HEK293 (cell line): ENCODE measurements around the gene SNX33.

Experiments
- CTCF ChIP-seq: fragments of 450-650 bp; formaldehyde crosslinking; IDR thresholded peaks from 2 replicates; pipeline ENCODE4 v1.5.1; 2016; ENCODE audit warnings: missing biosample characterization, missing genetic modification characterization
- PBX3 ChIP-seq: sonication (generic); formaldehyde crosslinking; IDR thresholded peaks from 2 replicates; pipeline ENCODE4 v1.8.1; 2022; ENCODE audit warnings: mild to moderate bottlenecking, moderate library complexity, missing genetic modification reagents
- SCRT2 ChIP-seq: fragments of 450-650 bp; formaldehyde crosslinking; IDR thresholded peaks from 2 replicates; pipeline ENCODE4 v1.5.1; 2016; ENCODE audit warnings: missing biosample characterization, missing genetic modification characterization
- SETDB1 ChIP-seq: IDR thresholded peaks from one replicate; pipeline ENCODE4 v1.6.1; 2017; ENCODE audit warnings: mild to moderate bottlenecking, low read length, moderate library complexity, mixed read lengths; ENCODE audit not compliant: insufficient read length
- YY1 ChIP-seq: fragments of 450-650 bp; formaldehyde crosslinking; IDR thresholded peaks from 2 replicates; pipeline ENCODE4 v1.5.1; 2018; ENCODE audit warnings: missing biosample characterization, missing genetic modification characterization
- YY2 ChIP-seq: fragments of 450-650 bp; formaldehyde crosslinking; IDR thresholded peaks from 2 replicates; pipeline ENCODE4 v1.5.1; 2016; ENCODE audit warnings: missing biosample characterization, missing genetic modification characterization
- ZBTB11 ChIP-seq: fragments of 450-650 bp; formaldehyde crosslinking; conservative IDR thresholded peaks from 2 replicates; pipeline ENCODE4 v1.5.1; 2016; ENCODE audit warnings: low read depth, missing biosample characterization, missing genetic modification characterization
- ZBTB6 ChIP-seq: fragments of 450-650 bp; formaldehyde crosslinking; IDR thresholded peaks from 2 replicates; pipeline ENCODE4 v1.5.1; 2017; ENCODE audit warnings: missing biosample characterization, missing genetic modification characterization
- ZNF132 ChIP-seq: fragments of 450-650 bp; formaldehyde crosslinking; IDR thresholded peaks from 2 replicates; pipeline ENCODE4 v1.5.1; 2017; ENCODE audit warnings: missing biosample characterization, missing genetic modification characterization, borderline replicate concordance
- ZNF140 ChIP-seq: fragments of 450-650 bp; formaldehyde crosslinking; IDR thresholded peaks from 2 replicates; pipeline ENCODE4 v1.5.1; 2016; ENCODE audit warnings: missing biosample characterization, missing genetic modification characterization
- ZNF157 ChIP-seq: fragments of 450-650 bp; formaldehyde crosslinking; IDR thresholded peaks from 2 replicates; pipeline ENCODE4 v1.5.1; 2016; ENCODE audit warnings: missing biosample characterization, missing genetic modification characterization
- ZNF18 ChIP-seq: fragments of 450-650 bp; formaldehyde crosslinking; IDR thresholded peaks from 2 replicates; pipeline ENCODE4 v1.5.1; 2016; ENCODE audit warnings: missing biosample characterization, missing genetic modification characterization
- ZNF350 ChIP-seq: fragments of 450-650 bp; formaldehyde crosslinking; IDR thresholded peaks from 2 replicates; pipeline ENCODE4 v1.5.0; 2017; ENCODE audit warnings: missing biosample characterization, mild to moderate bottlenecking, missing genetic modification characterization
- ZNF433 ChIP-seq: fragments of 450-650 bp; formaldehyde crosslinking; IDR thresholded peaks from 2 replicates; pipeline ENCODE4 v1.5.1; 2016; ENCODE audit warnings: missing biosample characterization, missing genetic modification characterization, low read depth
- ZNF449 ChIP-seq: fragments of 450-650 bp; formaldehyde crosslinking; IDR thresholded peaks from 2 replicates; pipeline ENCODE4 v1.5.1; 2017; ENCODE audit warnings: missing biosample characterization, mild to moderate bottlenecking, missing genetic modification characterization, moderate library complexity
- ZNF473 ChIP-seq: fragments of 450-650 bp; formaldehyde crosslinking; IDR thresholded peaks from 2 replicates; pipeline ENCODE4 v1.5.1; 2017; ENCODE audit warnings: missing biosample characterization, missing genetic modification characterization
- ZNF513 ChIP-seq: fragments of 450-650 bp; IDR thresholded peaks from 2 replicates; pipeline ENCODE4 v1.5.1; 2018; ENCODE audit warnings: missing biosample characterization, missing genetic modification characterization
- ZNF549 ChIP-seq: fragments of 450-650 bp; IDR thresholded peaks from 2 replicates; pipeline ENCODE4 v1.5.1; 2018; ENCODE audit warnings: missing biosample characterization, missing genetic modification characterization, mild to moderate bottlenecking, inconsistent platforms, moderate library complexity
- ZNF558 ChIP-seq: fragments of 450-650 bp; formaldehyde crosslinking; IDR thresholded peaks from 2 replicates; pipeline ENCODE4 v1.5.1; 2016; ENCODE audit warnings: missing biosample characterization, missing genetic modification characterization
- ZNF596 ChIP-seq: fragments of 450-650 bp; IDR thresholded peaks from 2 replicates; pipeline ENCODE4 v1.5.0; 2018; ENCODE audit warnings: missing biosample characterization, mild to moderate bottlenecking, missing genetic modification characterization, moderate library complexity
- ZNF629 ChIP-seq: fragments of 450-650 bp; formaldehyde crosslinking; IDR thresholded peaks from 2 replicates; pipeline ENCODE4 v1.5.1; 2017; ENCODE audit warnings: missing biosample characterization, missing genetic modification characterization
- ZNF654 ChIP-seq: fragments of 450-650 bp; formaldehyde crosslinking; IDR thresholded peaks from 2 replicates; pipeline ENCODE4 v1.5.1; 2016; ENCODE audit warnings: low read depth, missing biosample characterization, missing genetic modification characterization
- ZNF76 ChIP-seq: fragments of 450-650 bp; formaldehyde crosslinking; IDR thresholded peaks from 2 replicates; pipeline ENCODE4; 2016; ENCODE audit warnings: low read depth, missing biosample characterization, missing genetic modification characterization, borderline replicate concordance
- ZNF791 ChIP-seq: fragments of 450-650 bp; formaldehyde crosslinking; IDR thresholded peaks from 2 replicates; pipeline ENCODE4 v1.5.1; 2016; ENCODE audit warnings: missing biosample characterization, missing genetic modification characterization

Gene SNX33

GRCh38 chr15:75639709-75640482 is 7.8 kb upstream of the SNX33 start, which contains the start of gene IMP3 (continued):
- TF ChIP-seq CTCF = peak; percentile 63
- peak; percentile 96; the same call in 1 of the 2 replicates for TF ChIP-seq YY2 (tag by site-specific recombination)
- TF ChIP-seq ZBTB11 (tag by site-specific recombination) = peak; percentile 81
- TF ChIP-seq YY1 (tag by site-specific recombination) = peak; percentile 92
- no peak for TF ChIP-seq ZNF157 (tag by site-specific recombination)
- TF ChIP-seq ZNF791 (tag by site-specific recombination) = no peak
- TF ChIP-seq ZNF513 (tag by site-specific recombination) = no peak
- no peak for TF ChIP-seq ZNF654 (tag by site-specific recombination)
- TF ChIP-seq SCRT2 (tag by site-specific recombination) = peak; percentile 56; the same call in 1 of the 2 replicates
- TF ChIP-seq ZNF18 (tag by site-specific recombination) = peak; percentile 45; the same call in 1 of the 2 replicates
- TF ChIP-seq ZBTB6 = no peak
- TF ChIP-seq ZNF76 = peak; percentile 76; the same call in 1 of the 2 replicates
- TF ChIP-seq ZNF350 (tag by site-specific recombination) = no peak
- TF ChIP-seq ZNF132 (tag by site-specific recombination) = no peak
- TF ChIP-seq ZNF596 (tag by site-specific recombination) = no peak
- TF ChIP-seq ZNF140 (tag by site-specific recombination) = no peak; the same call in 1 of the 2 replicates
- no peak for TF ChIP-seq ZNF558 (tag by site-specific recombination)
- peak; percentile 81 for TF ChIP-seq PBX3 (CRISPR knock-in tag)
- no peak for TF ChIP-seq ZNF449 (tag by site-specific recombination)
- no peak for TF ChIP-seq ZNF473 (tag by site-specific recombination)
- TF ChIP-seq ZNF549 (tag by site-specific recombination) = no peak
- TF ChIP-seq SETDB1 = no peak
- TF ChIP-seq ZNF433 = no peak
- peak; percentile 56 for TF ChIP-seq ZNF629
